Liver (tissue), 3 donors: ENCODE results near the gene ARPC5.

Experiments
- FOXA1 ChIP-seq: IDR thresholded peaks from 2 replicates; pipeline ENCODE4 v1.6.1; 2016; ENCODE audit warnings: antibody characterized with exemption
- GABPA ChIP-seq, 2 donors: IDR thresholded peaks in 1 of 2; conservative IDR thresholded peaks in 1 of 2; 2 replicates each; pipeline ENCODE4 v1.6.1; 2016; ENCODE audit warnings: antibody characterized with exemption in 2 of 2, mild to moderate bottlenecking in 1 of 2, moderate library complexity in 1 of 2
- RAD21 ChIP-seq, 2 donors: IDR thresholded peaks; 2 replicates each; pipeline ENCODE4 v1.6.1; 2016; ENCODE audit warnings: antibody characterized with exemption in 2 of 2, mild to moderate bottlenecking in 2 of 2
- RXRA ChIP-seq, 2 donors: IDR thresholded peaks; 2 replicates each; pipeline ENCODE4 v1.6.1; 2017 to 2018; ENCODE audit warnings: antibody characterized with exemption in 2 of 2, mild to moderate bottlenecking in 1 of 2
- SP1 ChIP-seq: IDR thresholded peaks from 2 replicates; pipeline ENCODE4 v1.6.1; 2018; ENCODE audit warnings: antibody characterized with exemption, mild to moderate bottlenecking
- TAF1 ChIP-seq: conservative IDR thresholded peaks from 2 replicates; pipeline ENCODE4 v1.6.1; 2016; ENCODE audit warnings: antibody characterized with exemption, mild to moderate bottlenecking
- YY1 ChIP-seq: IDR thresholded peaks from 2 replicates; pipeline ENCODE4 v1.6.1; 2016; ENCODE audit warnings: antibody characterized with exemption, mild to moderate bottlenecking
- TF ChIP-seq, protein P1 (sequence below): fragments of 150-350 bp; IDR thresholded peaks from 2 replicates; pipeline ENCODE4 v1.5.1; 2017; ENCODE audit warnings: improper control_type of control experiment, low read depth, low read length; ENCODE audit not compliant: missing input control
- TF ChIP-seq, protein P2 (sequence below): IDR thresholded peaks from 2 replicates; pipeline ENCODE4 v1.6.1; 2016; ENCODE audit warnings: antibody characterized with exemption
- TF ChIP-seq, protein P3 (sequence below): IDR thresholded peaks from 2 replicates; pipeline ENCODE4 v1.6.1; 2016; ENCODE audit warnings: antibody characterized with exemption, mild to moderate bottlenecking
- TF ChIP-seq, protein P4 (sequence below): IDR thresholded peaks from 2 replicates; pipeline ENCODE4 v1.6.1; 2016; ENCODE audit warnings: antibody characterized with exemption
- donor health status: healthy.
- donor health status: healthy.

DNA sequence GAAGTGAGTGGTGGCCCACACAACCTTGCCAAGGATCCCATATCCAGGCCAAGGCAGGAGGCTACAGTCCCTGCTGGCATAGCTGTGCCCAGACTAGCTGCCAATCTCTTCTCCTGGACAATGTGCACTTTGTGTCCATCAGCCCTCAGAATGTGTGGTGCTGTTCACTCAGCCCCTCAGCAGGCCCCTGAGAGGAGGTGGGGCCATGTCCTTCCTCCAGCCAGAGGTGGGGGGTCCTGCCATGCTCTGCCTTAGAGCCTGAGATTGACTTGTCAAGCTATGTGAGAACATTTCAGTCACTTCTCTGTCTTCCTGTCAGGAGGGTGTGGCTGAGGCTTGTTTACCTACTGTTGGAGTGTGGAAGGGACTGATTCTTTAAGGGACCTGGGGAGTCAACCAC is 46.8 kb downstream of the ARPC5 start:
- TF ChIP-seq TAF1 (no peak), SP1 (no peak), GABPA (IDR thresholded peaks at IDR 0.05 in 1 of 2, conservative IDR thresholded peaks at IDR 0.05 in 1 of 2) (no peak), YY1 (no peak), RAD21 (IDR thresholded peaks at IDR 0.05) (no peak), RXRA (IDR thresholded peaks at IDR 0.05) (no peak), FOXA1 (no peak)
- TF ChIP-seq, protein P1, sequence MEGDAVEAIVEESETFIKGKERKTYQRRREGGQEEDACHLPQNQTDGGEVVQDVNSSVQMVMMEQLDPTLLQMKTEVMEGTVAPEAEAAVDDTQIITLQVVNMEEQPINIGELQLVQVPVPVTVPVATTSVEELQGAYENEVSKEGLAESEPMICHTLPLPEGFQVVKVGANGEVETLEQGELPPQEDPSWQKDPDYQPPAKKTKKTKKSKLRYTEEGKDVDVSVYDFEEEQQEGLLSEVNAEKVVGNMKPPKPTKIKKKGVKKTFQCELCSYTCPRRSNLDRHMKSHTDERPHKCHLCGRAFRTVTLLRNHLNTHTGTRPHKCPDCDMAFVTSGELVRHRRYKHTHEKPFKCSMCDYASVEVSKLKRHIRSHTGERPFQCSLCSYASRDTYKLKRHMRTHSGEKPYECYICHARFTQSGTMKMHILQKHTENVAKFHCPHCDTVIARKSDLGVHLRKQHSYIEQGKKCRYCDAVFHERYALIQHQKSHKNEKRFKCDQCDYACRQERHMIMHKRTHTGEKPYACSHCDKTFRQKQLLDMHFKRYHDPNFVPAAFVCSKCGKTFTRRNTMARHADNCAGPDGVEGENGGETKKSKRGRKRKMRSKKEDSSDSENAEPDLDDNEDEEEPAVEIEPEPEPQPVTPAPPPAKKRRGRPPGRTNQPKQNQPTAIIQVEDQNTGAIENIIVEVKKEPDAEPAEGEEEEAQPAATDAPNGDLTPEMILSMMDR, result no peak
- TF ChIP-seq, protein P2, sequence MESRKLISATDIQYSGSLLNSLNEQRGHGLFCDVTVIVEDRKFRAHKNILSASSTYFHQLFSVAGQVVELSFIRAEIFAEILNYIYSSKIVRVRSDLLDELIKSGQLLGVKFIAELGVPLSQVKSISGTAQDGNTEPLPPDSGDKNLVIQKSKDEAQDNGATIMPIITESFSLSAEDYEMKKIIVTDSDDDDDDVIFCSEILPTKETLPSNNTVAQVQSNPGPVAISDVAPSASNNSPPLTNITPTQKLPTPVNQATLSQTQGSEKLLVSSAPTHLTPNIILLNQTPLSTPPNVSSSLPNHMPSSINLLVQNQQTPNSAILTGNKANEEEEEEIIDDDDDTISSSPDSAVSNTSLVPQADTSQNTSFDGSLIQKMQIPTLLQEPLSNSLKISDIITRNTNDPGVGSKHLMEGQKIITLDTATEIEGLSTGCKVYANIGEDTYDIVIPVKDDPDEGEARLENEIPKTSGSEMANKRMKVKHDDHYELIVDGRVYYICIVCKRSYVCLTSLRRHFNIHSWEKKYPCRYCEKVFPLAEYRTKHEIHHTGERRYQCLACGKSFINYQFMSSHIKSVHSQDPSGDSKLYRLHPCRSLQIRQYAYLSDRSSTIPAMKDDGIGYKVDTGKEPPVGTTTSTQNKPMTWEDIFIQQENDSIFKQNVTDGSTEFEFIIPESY, result no peak
- TF ChIP-seq, protein P3, sequence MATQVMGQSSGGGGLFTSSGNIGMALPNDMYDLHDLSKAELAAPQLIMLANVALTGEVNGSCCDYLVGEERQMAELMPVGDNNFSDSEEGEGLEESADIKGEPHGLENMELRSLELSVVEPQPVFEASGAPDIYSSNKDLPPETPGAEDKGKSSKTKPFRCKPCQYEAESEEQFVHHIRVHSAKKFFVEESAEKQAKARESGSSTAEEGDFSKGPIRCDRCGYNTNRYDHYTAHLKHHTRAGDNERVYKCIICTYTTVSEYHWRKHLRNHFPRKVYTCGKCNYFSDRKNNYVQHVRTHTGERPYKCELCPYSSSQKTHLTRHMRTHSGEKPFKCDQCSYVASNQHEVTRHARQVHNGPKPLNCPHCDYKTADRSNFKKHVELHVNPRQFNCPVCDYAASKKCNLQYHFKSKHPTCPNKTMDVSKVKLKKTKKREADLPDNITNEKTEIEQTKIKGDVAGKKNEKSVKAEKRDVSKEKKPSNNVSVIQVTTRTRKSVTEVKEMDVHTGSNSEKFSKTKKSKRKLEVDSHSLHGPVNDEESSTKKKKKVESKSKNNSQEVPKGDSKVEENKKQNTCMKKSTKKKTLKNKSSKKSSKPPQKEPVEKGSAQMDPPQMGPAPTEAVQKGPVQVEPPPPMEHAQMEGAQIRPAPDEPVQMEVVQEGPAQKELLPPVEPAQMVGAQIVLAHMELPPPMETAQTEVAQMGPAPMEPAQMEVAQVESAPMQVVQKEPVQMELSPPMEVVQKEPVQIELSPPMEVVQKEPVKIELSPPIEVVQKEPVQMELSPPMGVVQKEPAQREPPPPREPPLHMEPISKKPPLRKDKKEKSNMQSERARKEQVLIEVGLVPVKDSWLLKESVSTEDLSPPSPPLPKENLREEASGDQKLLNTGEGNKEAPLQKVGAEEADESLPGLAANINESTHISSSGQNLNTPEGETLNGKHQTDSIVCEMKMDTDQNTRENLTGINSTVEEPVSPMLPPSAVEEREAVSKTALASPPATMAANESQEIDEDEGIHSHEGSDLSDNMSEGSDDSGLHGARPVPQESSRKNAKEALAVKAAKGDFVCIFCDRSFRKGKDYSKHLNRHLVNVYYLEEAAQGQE, result no peak
- TF ChIP-seq, protein P4, sequence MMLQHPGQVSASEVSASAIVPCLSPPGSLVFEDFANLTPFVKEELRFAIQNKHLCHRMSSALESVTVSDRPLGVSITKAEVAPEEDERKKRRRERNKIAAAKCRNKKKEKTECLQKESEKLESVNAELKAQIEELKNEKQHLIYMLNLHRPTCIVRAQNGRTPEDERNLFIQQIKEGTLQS, result no peak
